GM23338 (cell line): ENCODE measurements around the gene IGF1R. TPM values are rescaled to one million over a fixed set of nuclear protein-coding genes. Genes with fewer than 3 reads are reported as not detected.

Experiments
- ATAC-seq: fragments of 200-7000 bp; cut with Tn5 transposase; 3 replicates; pipeline ENCODE4 v1.9.1; 2020
- DNase-seq: peaks from one replicate; pipeline ENCODE4 v3.0.0-alpha.2; 2015; ENCODE audit warnings: low spot score
- H2AFZ ChIP-seq: fragments of 200-600 bp; sonication (generic); 2 replicates; pipeline ENCODE4 v1.8.0; 2016; ENCODE audit warnings: antibody characterized with exemption, mild to moderate bottlenecking, moderate library complexity
- H3F3A ChIP-seq: fragments of 200-600 bp; sonication (generic); replicated peaks from 2 replicates; pipeline ENCODE4 v1.8.0; 2017; ENCODE audit warnings: antibody characterized with exemption, mixed run types, low read depth
- H3K27ac ChIP-seq: fragments of 200-600 bp; sonication (generic); 2 replicates; pipeline ENCODE4 v1.6.1; 2016; ENCODE audit warnings: low read depth
- H3K27me3 ChIP-seq: fragments of 200-600 bp; sonication (generic); 2 replicates; pipeline ENCODE4 v1.8.0; 2016; ENCODE audit warnings: mild to moderate bottlenecking, mixed run types, moderate library complexity; ENCODE audit not compliant: insufficient read depth
- H3K36me3 ChIP-seq: fragments of 200-600 bp; sonication (generic); 2 replicates; pipeline ENCODE4 v1.8.0; 2016; ENCODE audit warnings: mild to moderate bottlenecking; ENCODE audit not compliant: insufficient read depth
- H3K4me1 ChIP-seq: fragments of 200-600 bp; sonication (generic); 2 replicates; pipeline ENCODE4 v1.8.0; 2016; ENCODE audit warnings: mild to moderate bottlenecking, moderate library complexity; ENCODE audit not compliant: insufficient read depth
- H3K4me2 ChIP-seq: fragments of 200-600 bp; sonication (generic); 2 replicates; pipeline ENCODE4 v1.7.1; 2017; ENCODE audit warnings: mixed run types
- H3K4me3 ChIP-seq: fragments of 200-600 bp; sonication (generic); 2 replicates; pipeline ENCODE4 v1.6.1; 2016; ENCODE audit warnings: mixed run types
- H3K79me2 ChIP-seq: fragments of 200-600 bp; sonication (generic); replicated peaks from 2 replicates; pipeline ENCODE4 v1.8.0; 2017; ENCODE audit warnings: mild to moderate bottlenecking; ENCODE audit not compliant: insufficient read depth
- H3K9me2 ChIP-seq: fragments of 200-600 bp; sonication (generic); 2 replicates; pipeline ENCODE4 v1.8.0; 2017; ENCODE audit not compliant: insufficient read depth
- H4K20me1 ChIP-seq: fragments of 200-600 bp; sonication (generic); replicated peaks from 2 replicates; pipeline ENCODE4 v1.8.0; 2017; ENCODE audit warnings: mild to moderate bottlenecking; ENCODE audit not compliant: insufficient read depth
- H3K27ac Mint-ChIP-seq: 2 replicates; pipeline ENCODE4 v1.8.0; 2020; ENCODE audit warnings: inconsistent platforms, mild to moderate bottlenecking, moderate library complexity, mixed read lengths
- H3K27me3 Mint-ChIP-seq: 3 replicates; pipeline ENCODE4 v1.8.0; 2022; ENCODE audit warnings: low read depth, mild to moderate bottlenecking, moderate library complexity, mixed read lengths, inconsistent platforms; ENCODE audit not compliant: insufficient read depth, poor library complexity
- H3K36me3 Mint-ChIP-seq: 3 replicates; pipeline ENCODE4 v1.8.0; 2021; ENCODE audit warnings: low read depth, mild to moderate bottlenecking, inconsistent platforms, moderate library complexity, mixed read lengths
- H3K4me1 Mint-ChIP-seq: 3 replicates; pipeline ENCODE4 v1.8.0; 2020; ENCODE audit warnings: mild to moderate bottlenecking, inconsistent platforms, mixed read lengths
- H3K4me3 Mint-ChIP-seq: 3 replicates; pipeline ENCODE4 v1.8.0; 2021; ENCODE audit warnings: moderate library complexity, mild to moderate bottlenecking, inconsistent platforms, mixed read lengths
- H3K9me3 Mint-ChIP-seq: 3 replicates; pipeline ENCODE4 v1.8.0; 2020; ENCODE audit warnings: moderate library complexity, mild to moderate bottlenecking, inconsistent platforms, mixed read lengths
- JUNB ChIP-seq: IDR thresholded peaks from one replicate; pipeline ENCODE4 v1.6.1; 2016; ENCODE audit warnings: antibody characterized with exemption; ENCODE audit not compliant: unreplicated experiment
- NANOG ChIP-seq: IDR thresholded peaks from 2 replicates; pipeline ENCODE4 v1.6.1; 2016; ENCODE audit warnings: antibody characterized with exemption, borderline replicate concordance
- STAT1 ChIP-seq: IDR thresholded peaks from one replicate; pipeline ENCODE4 v1.6.1; 2016; ENCODE audit warnings: antibody characterized with exemption; ENCODE audit not compliant: unreplicated experiment
- ZNF114 ChIP-seq: fragments of 250-450 bp; sonication (Bioruptor Pico); IDR thresholded peaks from 2 replicates; pipeline ENCODE4 v1.5.0; 2020; ENCODE audit warnings: mild to moderate bottlenecking, moderate library complexity
- ZNF331 ChIP-seq: fragments of 250-450 bp; sonication (Bioruptor Pico); IDR thresholded peaks from 2 replicates; pipeline ENCODE4 v1.5.0; 2020; ENCODE audit warnings: low read depth, mild to moderate bottlenecking, moderate library complexity
- ZNF462 ChIP-seq: fragments of 250-450 bp; sonication (Bioruptor Pico); IDR thresholded peaks from 2 replicates; pipeline ENCODE4 v1.5.0; 2020; ENCODE audit warnings: mild to moderate bottlenecking, moderate library complexity
- polyA plus RNA-seq: library from polyadenylated mRNA; unstranded; fragments of >200 nt; fragmentation: Nextera tagmentation; extraction: Ambion mirVana; gene quantifications from 2 replicates; pipeline ENCODE4 v1.2.1, GENCODE V29; 2016
- total RNA-seq: library from RNA; depleted of rRNA; stranded (reverse); fragments of >200 nt; shearing (Covaris generic); gene quantifications from 2 replicates; pipeline ENCODE4 v1.2.3, GENCODE V29; 2014
- TF ChIP-seq, protein P1 (sequence below): IDR thresholded peaks from one replicate; pipeline ENCODE4 v1.6.1; 2018; ENCODE audit warnings: antibody characterized with exemption; ENCODE audit not compliant: unreplicated experiment

Gene IGF1R
- total and polyA plus RNA-seq, 2 experiments from 2014 or later, result 20.4 to 92.2 TPM

DNA sequence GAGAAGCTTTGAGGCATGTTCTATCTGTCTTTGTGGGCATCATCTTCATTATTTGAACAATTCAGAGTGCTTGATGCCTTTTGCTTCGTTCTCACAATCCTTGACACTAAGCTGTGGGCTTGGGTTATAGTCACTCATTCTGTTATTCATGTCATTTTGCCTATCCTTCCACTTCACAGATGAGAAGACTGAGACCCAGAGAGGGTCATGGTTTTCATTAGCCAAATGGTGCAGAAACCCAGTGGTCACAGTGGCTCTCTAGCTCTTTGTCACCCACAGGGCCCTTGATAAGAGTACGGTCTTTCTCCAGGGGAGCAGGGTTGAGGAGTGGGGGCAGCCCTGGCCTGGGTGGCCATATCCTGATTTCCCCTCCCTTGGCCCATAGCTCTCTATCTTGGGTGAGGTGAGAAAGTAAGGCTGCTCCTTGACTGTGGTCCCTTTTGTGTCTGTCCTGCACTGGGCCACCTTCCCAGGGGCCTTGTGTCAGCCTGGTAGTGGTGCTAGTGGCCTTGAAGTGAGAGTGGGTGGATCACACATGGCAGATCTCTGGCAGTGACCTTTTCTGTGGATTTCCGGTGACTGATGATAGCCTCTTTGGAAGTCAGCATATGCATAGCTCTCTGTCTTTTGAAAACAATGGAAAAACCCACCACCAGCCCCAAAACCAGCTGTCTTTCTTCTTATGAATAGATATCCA, 130.1 kb downstream of the IGF1R start:
- Histone ChIP-seq H3K9me2 (no peaks in the 10 kb centered on the region), H3K27ac (peak overlapping the region; percentile 29), H4K20me1 (peaks cover 40% of the 10 kb centered on the region), H3F3A (peaks cover 3% of the 10 kb centered on the region; the same call in 1 of the 2 replicates), H3K79me2 (peaks cover 96% of the 10 kb centered on the region), H2AFZ (no peak overlapping the region), H3K4me2 (no peak overlapping the region), H3K36me3 (no peaks in the 10 kb centered on the region), H3K4me3 (no peak overlapping the region), H3K27me3 (no peaks in the 10 kb centered on the region), H3K4me1 (peaks cover 61% of the 10 kb centered on the region)
- H3K9me3 Mint-ChIP-seq, result no peaks in the 10 kb centered on the region
- peaks cover 10% of the 10 kb centered on the region for H3K27me3 Mint-ChIP-seq
- DNase-seq, result no peak
- no peak for ATAC-seq
- H3K4me1 Mint-ChIP-seq, result peaks cover 63% of the 10 kb centered on the region
- H3K27ac Mint-ChIP-seq, result no peak overlapping the region; the same call in 1 of the 2 replicates
- no peak for TF ChIP-seq JUNB
- TF ChIP-seq NANOG, result no peak
- TF ChIP-seq ZNF114 (CRISPR knock-in tag), result no peak
- no peak for TF ChIP-seq STAT1
- TF ChIP-seq, protein P1, sequence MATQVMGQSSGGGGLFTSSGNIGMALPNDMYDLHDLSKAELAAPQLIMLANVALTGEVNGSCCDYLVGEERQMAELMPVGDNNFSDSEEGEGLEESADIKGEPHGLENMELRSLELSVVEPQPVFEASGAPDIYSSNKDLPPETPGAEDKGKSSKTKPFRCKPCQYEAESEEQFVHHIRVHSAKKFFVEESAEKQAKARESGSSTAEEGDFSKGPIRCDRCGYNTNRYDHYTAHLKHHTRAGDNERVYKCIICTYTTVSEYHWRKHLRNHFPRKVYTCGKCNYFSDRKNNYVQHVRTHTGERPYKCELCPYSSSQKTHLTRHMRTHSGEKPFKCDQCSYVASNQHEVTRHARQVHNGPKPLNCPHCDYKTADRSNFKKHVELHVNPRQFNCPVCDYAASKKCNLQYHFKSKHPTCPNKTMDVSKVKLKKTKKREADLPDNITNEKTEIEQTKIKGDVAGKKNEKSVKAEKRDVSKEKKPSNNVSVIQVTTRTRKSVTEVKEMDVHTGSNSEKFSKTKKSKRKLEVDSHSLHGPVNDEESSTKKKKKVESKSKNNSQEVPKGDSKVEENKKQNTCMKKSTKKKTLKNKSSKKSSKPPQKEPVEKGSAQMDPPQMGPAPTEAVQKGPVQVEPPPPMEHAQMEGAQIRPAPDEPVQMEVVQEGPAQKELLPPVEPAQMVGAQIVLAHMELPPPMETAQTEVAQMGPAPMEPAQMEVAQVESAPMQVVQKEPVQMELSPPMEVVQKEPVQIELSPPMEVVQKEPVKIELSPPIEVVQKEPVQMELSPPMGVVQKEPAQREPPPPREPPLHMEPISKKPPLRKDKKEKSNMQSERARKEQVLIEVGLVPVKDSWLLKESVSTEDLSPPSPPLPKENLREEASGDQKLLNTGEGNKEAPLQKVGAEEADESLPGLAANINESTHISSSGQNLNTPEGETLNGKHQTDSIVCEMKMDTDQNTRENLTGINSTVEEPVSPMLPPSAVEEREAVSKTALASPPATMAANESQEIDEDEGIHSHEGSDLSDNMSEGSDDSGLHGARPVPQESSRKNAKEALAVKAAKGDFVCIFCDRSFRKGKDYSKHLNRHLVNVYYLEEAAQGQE, result no peak
- H3K36me3 Mint-ChIP-seq, result no peaks in the 10 kb centered on the region
- H3K4me3 Mint-ChIP-seq, result no peak overlapping the region

- Histone ChIP-seq H3F3A (peaks cover 3% of the 10 kb centered on the region; the same call in 1 of the 2 replicates), H3K27ac (peak overlapping the region; percentile 29), H2AFZ (no peak overlapping the region), H3K36me3 (no peaks in the 10 kb centered on the region), H3K4me2 (no peak overlapping the region), H3K27me3 (no peaks in the 10 kb centered on the region), H4K20me1 (peaks cover 43% of the 10 kb centered on the region), H3K9me2 (no peaks in the 10 kb centered on the region), H3K79me2 (peaks cover 96% of the 10 kb centered on the region), H3K4me3 (no peak overlapping the region), H3K4me1 (peaks cover 61% of the 10 kb centered on the region)
- Mint-ChIP-seq H3K9me3 (no peaks in the 10 kb centered on the region), H3K27me3 (peaks cover 9% of the 10 kb centered on the region), H3K36me3 (no peaks in the 10 kb centered on the region), H3K4me1 (peaks cover 63% of the 10 kb centered on the region), H3K27ac (no peak overlapping the region), H3K4me3 (no peak overlapping the region)
- ATAC-seq, result no peak
- no peak for TF ChIP-seq ZNF462
- no peak for TF ChIP-seq NANOG
- no peak for TF ChIP-seq STAT1
- TF ChIP-seq, protein P1, result no peak
- TF ChIP-seq ZNF331 (CRISPR knock-in tag), result no peak
- no peak for TF ChIP-seq JUNB
- DNase-seq, result no peak
These were observed 130.6 kb downstream of the IGF1R start for GRCh38 chr15:98778960-98779359.
